Ishikawa (cell line): ENCODE measurements around the gene GTF2A1.

Source experiments
- CREB1 ChIP-seq: IDR thresholded peaks from 2 replicates; pipeline ENCODE4 v1.6.1; 2012; ENCODE audit warnings: low read depth
- EGR1 ChIP-seq: IDR thresholded peaks from 2 replicates; pipeline ENCODE4 v1.6.1; 2012
- MAX ChIP-seq: IDR thresholded peaks from 2 replicates; pipeline ENCODE4 v1.6.1; 2012
- NFIC ChIP-seq: IDR thresholded peaks from 2 replicates; pipeline ENCODE4 v1.6.1; 2012
- REST ChIP-seq: IDR thresholded peaks from 2 replicates; pipeline ENCODE4 v1.6.1; 2012; ENCODE audit warnings: low read depth, mild to moderate bottlenecking
- TAF1 ChIP-seq: IDR thresholded peaks from 2 replicates; pipeline ENCODE4 v1.6.1; 2012; ENCODE audit warnings: low read depth, mild to moderate bottlenecking
- TCF12 ChIP-seq: IDR thresholded peaks from 2 replicates; pipeline ENCODE4 v1.6.1; 2012; ENCODE audit warnings: low read depth
- YY1 ChIP-seq: IDR thresholded peaks from 2 replicates; pipeline ENCODE4 v1.6.1; 2012; ENCODE audit warnings: low read depth
- ZBTB7A ChIP-seq: IDR thresholded peaks from 2 replicates; pipeline ENCODE4 v1.6.1; 2012; ENCODE audit warnings: low read depth

- TF ChIP-seq CREB1 (0 out of 2 replicates have a peak, but pooled peaks have one; percentile 6), TCF12 (0 out of 2 replicates have a peak, but pooled peaks have one; percentile 28), NFIC (no peak; the same call in 1 of the 2 replicates), TAF1 (peak; percentile 73), ZBTB7A (no peak), MAX (peak; percentile 98), YY1 (peak; percentile 98), EGR1 (no peak), REST (0 out of 2 replicates have a peak, but pooled peaks have one; percentile 1)
Observed at GRCh38 chr14:81220830-81221578, at the start of gene GTF2A1.
